ENCODE results near the gene ZBTB7C. TPM values are rescaled to one million over a fixed set of nuclear protein-coding genes. Genes with fewer than 3 reads are reported as not detected.

Gene ZBTB7C
- total RNA-seq, 2 donors from 2014 or later, result 25.1 to 36.4 TPM

DNA sequence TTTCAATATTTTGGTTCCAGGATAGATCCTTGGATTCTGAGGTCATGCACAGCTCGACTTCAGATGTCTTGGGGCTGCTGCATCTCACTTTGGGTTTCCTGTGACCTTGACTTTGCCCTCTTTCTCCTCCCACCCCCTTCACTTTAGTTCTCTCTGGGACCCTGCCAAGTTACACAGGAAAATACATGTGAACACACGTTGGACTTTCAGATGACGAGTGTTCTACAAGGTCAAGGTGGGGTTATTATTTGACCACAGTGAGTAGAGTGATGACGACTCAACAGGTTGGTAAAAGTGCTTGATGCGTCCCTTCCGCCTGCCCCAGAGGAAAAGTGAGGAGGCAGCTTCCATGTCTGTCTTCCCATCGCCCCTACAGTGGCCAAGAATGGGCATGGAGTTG lies 356.3 kb downstream of the ZBTB7C start:
- Histone ChIP-seq H3K36me3 (no peaks in the 10 kb centered on the region), H3K4me3 (no peak overlapping the region), H3K4me1 (no peaks in the 10 kb centered on the region), H3K9ac (ENCODE audit: low read depth in 2 of 2, low read length in 2 of 2) (no peak overlapping the region), H3K27me3 (no peaks in the 10 kb centered on the region), H3K9me3 (no peaks in the 10 kb centered on the region), H3K27ac (no peak overlapping the region)
- no peak for TF ChIP-seq CTCF (IDR thresholded peaks at IDR 0.05)
- intact Hi-C loops (cut with DNase I), result no loop called here
- DNase-seq, result no peak

GRCh38 chr18:48051945-48052840 lies 357.0 kb downstream of the ZBTB7C start:
- TF ChIP-seq CTCF (IDR thresholded peaks at IDR 0.05), result no peak
- Histone ChIP-seq H3K9me3 (no peaks in the 10 kb centered on the region), H3K27me3 (no peaks in the 10 kb centered on the region), H3K9ac (ENCODE audit: low read depth in 2 of 2, low read length in 2 of 2) (no peak overlapping the region), H3K36me3 (no peaks in the 10 kb centered on the region), H3K27ac (no peak overlapping the region), H3K4me1 (no peaks in the 10 kb centered on the region), H3K4me3 (no peak overlapping the region)
- no peak for DNase-seq
- intact Hi-C loops (cut with DNase I), result no loop called here

- Histone ChIP-seq H3K36me3 (no peaks in the 10 kb centered on the region), H3K9me3 (no peaks in the 10 kb centered on the region), H3K27ac (no peak overlapping the region), H3K9ac (ENCODE audit: low read depth in 2 of 2, low read length in 2 of 2) (no peak overlapping the region), H3K4me3 (no peak overlapping the region), H3K27me3 (no peaks in the 10 kb centered on the region), H3K4me1 (no peaks in the 10 kb centered on the region)
- intact Hi-C loops (cut with DNase I), result no loop called here
- DNase-seq, result peak; percentile 46
- TF ChIP-seq CTCF (IDR thresholded peaks at IDR 0.05), result no peak
Observed at GRCh38 chr18:48050176-48050575, 359.0 kb downstream of the ZBTB7C start.

DNA sequence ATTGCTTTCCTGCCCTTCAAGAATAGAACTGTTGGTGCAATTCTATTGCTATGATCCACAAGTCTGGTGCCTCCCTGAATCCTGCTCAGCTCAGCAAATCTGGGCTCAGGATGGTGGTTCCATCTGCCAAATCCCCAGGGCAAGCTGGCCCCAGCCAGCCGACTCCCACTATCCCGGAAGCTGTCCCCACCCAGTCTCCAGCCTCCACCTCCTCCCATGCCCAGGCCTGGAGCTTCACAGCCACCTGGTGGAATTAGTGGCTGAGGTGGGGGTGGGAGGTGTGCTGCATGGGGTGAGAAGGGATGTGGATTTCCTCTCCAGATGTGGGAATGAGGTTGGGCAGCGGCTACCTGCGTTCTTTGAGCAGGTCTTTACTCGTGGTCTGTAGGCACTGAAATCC lies 359.4 kb downstream of the ZBTB7C start:
- intact Hi-C loops (cut with DNase I), result no loop called here
- TF ChIP-seq CTCF (IDR thresholded peaks at IDR 0.05), result no peak
- peak; percentile 39 for DNase-seq
- Histone ChIP-seq H3K27me3 (no peaks in the 10 kb centered on the region), H3K9me3 (no peaks in the 10 kb centered on the region), H3K36me3 (no peaks in the 10 kb centered on the region), H3K4me1 (no peaks in the 10 kb centered on the region), H3K9ac (ENCODE audit: low read depth in 2 of 2, low read length in 2 of 2) (no peak overlapping the region), H3K4me3 (no peak overlapping the region), H3K27ac (no peak overlapping the region)

GRCh38 chr18:48048251-48048650 lies 360.9 kb downstream of the ZBTB7C start:
- no peak for DNase-seq
- intact Hi-C loops (cut with DNase I), result no loop called here
- TF ChIP-seq CTCF (IDR thresholded peaks at IDR 0.05), result no peak

More at GRCh38 chr18:48048251-48048650, 360.9 kb downstream of the ZBTB7C start:
- no peaks in the 10 kb centered on the region for H3K9me3 ChIP-seq
- H3K27ac ChIP-seq, result no peak overlapping the region
- no peaks in the 10 kb centered on the region for H3K36me3 ChIP-seq
- H3K4me3 ChIP-seq, result no peak overlapping the region
- no peak overlapping the region for H3K9ac ChIP-seq (ENCODE audit: low read depth in 2 of 2, low read length in 2 of 2)
- no peaks in the 10 kb centered on the region for H3K27me3 ChIP-seq
- H3K4me1 ChIP-seq, result no peaks in the 10 kb centered on the region

All from colonic mucosa (tissue), 4 donors.